ENCODE measurements around the gene UBE2E3.

DNA sequence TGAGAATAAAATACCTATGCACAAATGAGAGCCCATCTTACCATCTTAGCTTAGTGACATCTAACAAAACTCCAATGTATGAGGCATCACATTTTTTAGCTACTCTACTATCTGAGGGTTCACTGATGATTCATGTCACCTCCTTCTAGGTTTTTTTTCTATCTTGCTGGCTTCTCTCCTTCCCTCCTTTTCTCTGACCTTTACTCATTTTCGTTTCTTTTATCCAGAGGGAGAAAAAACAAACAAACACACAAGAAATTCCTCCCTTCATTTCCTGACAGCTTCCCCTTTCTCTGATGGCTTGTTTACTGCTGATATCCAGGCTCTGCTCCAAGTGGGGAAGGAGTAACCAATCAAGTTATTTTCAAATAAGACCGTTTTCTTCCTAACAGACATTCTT, 115.1 kb downstream of the UBE2E3 start:
- TF ChIP-seq, protein P1, sequence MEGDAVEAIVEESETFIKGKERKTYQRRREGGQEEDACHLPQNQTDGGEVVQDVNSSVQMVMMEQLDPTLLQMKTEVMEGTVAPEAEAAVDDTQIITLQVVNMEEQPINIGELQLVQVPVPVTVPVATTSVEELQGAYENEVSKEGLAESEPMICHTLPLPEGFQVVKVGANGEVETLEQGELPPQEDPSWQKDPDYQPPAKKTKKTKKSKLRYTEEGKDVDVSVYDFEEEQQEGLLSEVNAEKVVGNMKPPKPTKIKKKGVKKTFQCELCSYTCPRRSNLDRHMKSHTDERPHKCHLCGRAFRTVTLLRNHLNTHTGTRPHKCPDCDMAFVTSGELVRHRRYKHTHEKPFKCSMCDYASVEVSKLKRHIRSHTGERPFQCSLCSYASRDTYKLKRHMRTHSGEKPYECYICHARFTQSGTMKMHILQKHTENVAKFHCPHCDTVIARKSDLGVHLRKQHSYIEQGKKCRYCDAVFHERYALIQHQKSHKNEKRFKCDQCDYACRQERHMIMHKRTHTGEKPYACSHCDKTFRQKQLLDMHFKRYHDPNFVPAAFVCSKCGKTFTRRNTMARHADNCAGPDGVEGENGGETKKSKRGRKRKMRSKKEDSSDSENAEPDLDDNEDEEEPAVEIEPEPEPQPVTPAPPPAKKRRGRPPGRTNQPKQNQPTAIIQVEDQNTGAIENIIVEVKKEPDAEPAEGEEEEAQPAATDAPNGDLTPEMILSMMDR (IDR thresholded peaks at IDR 0.05) = no peak
- TF ChIP-seq ZFX (IDR thresholded peaks at IDR 0.05; ENCODE audit: borderline replicate concordance) = no peak

Measured in 22Rv1 (cell line).